ENCODE measurements around the gene LEMD1. TPM values are rescaled to one million over a fixed set of nuclear protein-coding genes. Genes with fewer than 3 reads are reported as not detected.

Gene LEMD1
- total RNA-seq, 4 donors from 2014 or later: 1.1 to 1.4 (median 1.3) TPM; not detected in 1

GRCh38 chr1:205422993-205423642 is 1.3 kb upstream of the LEMD1 start:
- no peaks in the 10 kb centered on the region for H3K36me3 ChIP-seq
- H3K27ac ChIP-seq: no peak overlapping the region
- DNase-seq: no peak
- no peaks in the 10 kb centered on the region for H3K4me1 ChIP-seq
- TF ChIP-seq POLR2A (IDR thresholded peaks at IDR 0.05) (no peak), CTCF (IDR thresholded peaks at IDR 0.05) (peak in 1 of 6 experiments; percentile 17)
- WGBS, 2 donors: 57 to 61% methylated on average over 4 of the region's 4 CpGs
- H3K4me3 ChIP-seq: no peak overlapping the region
- H3K27me3 ChIP-seq: peaks cover 0 to 54% (median 0%) of the 10 kb centered on the region in 4 donors
- H3K9me3 ChIP-seq: no peaks in the 10 kb centered on the region
- intact Hi-C loops (cut with DNase I): no loop called here

GRCh38 chr1:205420938-205421337 is 918 bp downstream of the LEMD1 start:
- DNase-seq: no peak
- H3K9me3 ChIP-seq: no peaks in the 10 kb centered on the region
- H3K27me3 ChIP-seq: peaks cover 0 to 58% (median 0%) of the 10 kb centered on the region in 4 donors
- H3K4me3 ChIP-seq: no peak overlapping the region
- TF ChIP-seq POLR2A (IDR thresholded peaks at IDR 0.05): no peak
- TF ChIP-seq CTCF (IDR thresholded peaks at IDR 0.05): no peak
- 85 to 89% methylated on average over 2 of the region's 2 CpGs for whole genome bisulfite sequencing, 2 donors
- intact Hi-C loops (cut with DNase I): no loop called here
- peaks cover 0 to 1% (median 0%) of the 10 kb centered on the region in 3 donors for H3K4me1 ChIP-seq
- H3K36me3 ChIP-seq: no peaks in the 10 kb centered on the region
- no peak overlapping the region for H3K27ac ChIP-seq

- no peak for DNase-seq
- 69 to 87% methylated on average over 7 to 10 of the region's 10 CpGs for WGBS, 2 donors
- Histone ChIP-seq H3K9me3 (no peaks in the 10 kb centered on the region), H3K4me3 (no peak overlapping the region), H3K36me3 (no peaks in the 10 kb centered on the region), H3K4me1 (peaks cover 0 to 6% (median 0%) of the 10 kb centered on the region in 3 donors), H3K27me3 (peaks cover 0 to 31% (median 0%) of the 10 kb centered on the region in 4 donors), H3K27ac (no peak overlapping the region)
- intact Hi-C loops (cut with DNase I): no loop called here
- no peak for TF ChIP-seq POLR2A (IDR thresholded peaks at IDR 0.05)
- no peak for TF ChIP-seq CTCF (IDR thresholded peaks at IDR 0.05)
These were observed 3.8 kb downstream of the LEMD1 start for GRCh38 chr1:205417870-205418635.

- H3K4me1 ChIP-seq: peaks cover 0 to 6% (median 0%) of the 10 kb centered on the region in 3 donors
- intact Hi-C loops (cut with DNase I): no loop called here
- no peak overlapping the region for H3K27ac ChIP-seq
- 80 to 90% methylated on average over 1 to 2 of the region's 2 CpGs for WGBS, 2 donors
- no peak overlapping the region for H3K4me3 ChIP-seq
- no peak for TF ChIP-seq CTCF (IDR thresholded peaks at IDR 0.05)
- no peak for TF ChIP-seq POLR2A (IDR thresholded peaks at IDR 0.05)
- no peak for DNase-seq
- no peaks in the 10 kb centered on the region for H3K36me3 ChIP-seq
- H3K27me3 ChIP-seq: peaks cover 0 to 18% (median 0%) of the 10 kb centered on the region in 4 donors
- no peaks in the 10 kb centered on the region for H3K9me3 ChIP-seq
These were observed 5.5 kb downstream of the LEMD1 start for GRCh38 chr1:205416322-205416721.
